Hepatocyte (in vitro differentiated cells): ENCODE measurements around the gene S100A3.
"Not testable (repeated sequence)": the region's sequence is repeated elsewhere in the genome, so short reads cannot be mapped to it uniquely, and the experiment has no call there.

ENCODE experiments used
- EZH2phosphoT487 ChIP-seq: fragments of 200-600 bp; sonication (generic); IDR thresholded peaks from one replicate; pipeline ENCODE4 v1.6.1; 2018; ENCODE audit warnings: antibody characterized with exemption, mild to moderate bottlenecking, low read depth, moderate library complexity; ENCODE audit not compliant: unreplicated experiment, severe bottlenecking
- TF ChIP-seq, protein P1 (sequence below): fragments of 200-600 bp; sonication (generic); IDR thresholded peaks from 2 replicates; pipeline ENCODE4 v1.5.1; 2016; ENCODE audit warnings: antibody characterized with exemption, mild to moderate bottlenecking; ENCODE audit not compliant: poor library complexity

DNA sequence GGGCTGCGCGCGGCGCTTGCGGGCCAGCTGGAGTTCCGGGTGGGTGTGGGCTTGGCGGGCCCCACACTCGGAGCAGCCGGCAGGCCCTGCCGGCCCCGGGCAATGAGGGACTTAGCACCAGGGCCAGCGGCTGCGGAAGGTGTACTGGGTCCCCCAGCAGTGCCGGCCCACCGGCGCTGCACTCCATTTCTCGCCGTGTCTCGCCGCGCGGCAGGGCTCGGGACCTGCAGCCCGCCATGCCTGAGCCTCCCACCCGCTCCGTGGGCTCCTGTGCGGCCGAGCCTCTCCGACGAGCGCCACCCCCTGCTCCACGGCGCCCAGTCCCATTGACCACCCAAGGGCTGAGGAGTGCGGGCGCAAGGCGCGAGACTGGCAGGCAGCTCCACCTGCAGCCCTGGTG, 27.2 kb downstream of the S100A3 start:
- TF ChIP-seq, protein P1, sequence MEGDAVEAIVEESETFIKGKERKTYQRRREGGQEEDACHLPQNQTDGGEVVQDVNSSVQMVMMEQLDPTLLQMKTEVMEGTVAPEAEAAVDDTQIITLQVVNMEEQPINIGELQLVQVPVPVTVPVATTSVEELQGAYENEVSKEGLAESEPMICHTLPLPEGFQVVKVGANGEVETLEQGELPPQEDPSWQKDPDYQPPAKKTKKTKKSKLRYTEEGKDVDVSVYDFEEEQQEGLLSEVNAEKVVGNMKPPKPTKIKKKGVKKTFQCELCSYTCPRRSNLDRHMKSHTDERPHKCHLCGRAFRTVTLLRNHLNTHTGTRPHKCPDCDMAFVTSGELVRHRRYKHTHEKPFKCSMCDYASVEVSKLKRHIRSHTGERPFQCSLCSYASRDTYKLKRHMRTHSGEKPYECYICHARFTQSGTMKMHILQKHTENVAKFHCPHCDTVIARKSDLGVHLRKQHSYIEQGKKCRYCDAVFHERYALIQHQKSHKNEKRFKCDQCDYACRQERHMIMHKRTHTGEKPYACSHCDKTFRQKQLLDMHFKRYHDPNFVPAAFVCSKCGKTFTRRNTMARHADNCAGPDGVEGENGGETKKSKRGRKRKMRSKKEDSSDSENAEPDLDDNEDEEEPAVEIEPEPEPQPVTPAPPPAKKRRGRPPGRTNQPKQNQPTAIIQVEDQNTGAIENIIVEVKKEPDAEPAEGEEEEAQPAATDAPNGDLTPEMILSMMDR, result not testable (repeated sequence)
- not testable (repeated sequence) for TF ChIP-seq EZH2phosphoT487
